ENCODE results near the gene SMIM17.

DNA sequence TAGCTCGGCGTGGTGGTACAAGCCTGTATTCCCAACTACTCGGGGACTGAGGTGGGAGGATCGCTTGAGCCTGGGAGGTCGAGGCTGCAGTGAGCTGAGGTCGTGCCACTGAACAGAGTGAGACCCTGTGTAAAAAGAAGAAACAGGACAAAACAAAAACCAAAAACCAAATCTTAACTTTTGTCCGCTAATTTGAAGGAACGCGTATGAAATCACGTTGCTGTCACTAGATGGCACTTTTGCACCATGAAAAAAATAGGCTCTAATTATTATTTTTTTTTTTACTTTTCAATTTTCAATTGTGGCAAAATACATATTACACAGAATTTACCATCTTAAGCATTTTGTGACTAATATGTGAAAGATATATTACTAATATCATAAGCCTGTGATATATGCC, 46.2 kb downstream of the SMIM17 start:
- TF ChIP-seq, protein P1, sequence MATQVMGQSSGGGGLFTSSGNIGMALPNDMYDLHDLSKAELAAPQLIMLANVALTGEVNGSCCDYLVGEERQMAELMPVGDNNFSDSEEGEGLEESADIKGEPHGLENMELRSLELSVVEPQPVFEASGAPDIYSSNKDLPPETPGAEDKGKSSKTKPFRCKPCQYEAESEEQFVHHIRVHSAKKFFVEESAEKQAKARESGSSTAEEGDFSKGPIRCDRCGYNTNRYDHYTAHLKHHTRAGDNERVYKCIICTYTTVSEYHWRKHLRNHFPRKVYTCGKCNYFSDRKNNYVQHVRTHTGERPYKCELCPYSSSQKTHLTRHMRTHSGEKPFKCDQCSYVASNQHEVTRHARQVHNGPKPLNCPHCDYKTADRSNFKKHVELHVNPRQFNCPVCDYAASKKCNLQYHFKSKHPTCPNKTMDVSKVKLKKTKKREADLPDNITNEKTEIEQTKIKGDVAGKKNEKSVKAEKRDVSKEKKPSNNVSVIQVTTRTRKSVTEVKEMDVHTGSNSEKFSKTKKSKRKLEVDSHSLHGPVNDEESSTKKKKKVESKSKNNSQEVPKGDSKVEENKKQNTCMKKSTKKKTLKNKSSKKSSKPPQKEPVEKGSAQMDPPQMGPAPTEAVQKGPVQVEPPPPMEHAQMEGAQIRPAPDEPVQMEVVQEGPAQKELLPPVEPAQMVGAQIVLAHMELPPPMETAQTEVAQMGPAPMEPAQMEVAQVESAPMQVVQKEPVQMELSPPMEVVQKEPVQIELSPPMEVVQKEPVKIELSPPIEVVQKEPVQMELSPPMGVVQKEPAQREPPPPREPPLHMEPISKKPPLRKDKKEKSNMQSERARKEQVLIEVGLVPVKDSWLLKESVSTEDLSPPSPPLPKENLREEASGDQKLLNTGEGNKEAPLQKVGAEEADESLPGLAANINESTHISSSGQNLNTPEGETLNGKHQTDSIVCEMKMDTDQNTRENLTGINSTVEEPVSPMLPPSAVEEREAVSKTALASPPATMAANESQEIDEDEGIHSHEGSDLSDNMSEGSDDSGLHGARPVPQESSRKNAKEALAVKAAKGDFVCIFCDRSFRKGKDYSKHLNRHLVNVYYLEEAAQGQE (IDR thresholded peaks at IDR 0.05; ENCODE audit: borderline replicate concordance in 1 of 2, low read depth in 1 of 2, low read length in 2 of 2), result no peak
- TF ChIP-seq, protein P2, sequence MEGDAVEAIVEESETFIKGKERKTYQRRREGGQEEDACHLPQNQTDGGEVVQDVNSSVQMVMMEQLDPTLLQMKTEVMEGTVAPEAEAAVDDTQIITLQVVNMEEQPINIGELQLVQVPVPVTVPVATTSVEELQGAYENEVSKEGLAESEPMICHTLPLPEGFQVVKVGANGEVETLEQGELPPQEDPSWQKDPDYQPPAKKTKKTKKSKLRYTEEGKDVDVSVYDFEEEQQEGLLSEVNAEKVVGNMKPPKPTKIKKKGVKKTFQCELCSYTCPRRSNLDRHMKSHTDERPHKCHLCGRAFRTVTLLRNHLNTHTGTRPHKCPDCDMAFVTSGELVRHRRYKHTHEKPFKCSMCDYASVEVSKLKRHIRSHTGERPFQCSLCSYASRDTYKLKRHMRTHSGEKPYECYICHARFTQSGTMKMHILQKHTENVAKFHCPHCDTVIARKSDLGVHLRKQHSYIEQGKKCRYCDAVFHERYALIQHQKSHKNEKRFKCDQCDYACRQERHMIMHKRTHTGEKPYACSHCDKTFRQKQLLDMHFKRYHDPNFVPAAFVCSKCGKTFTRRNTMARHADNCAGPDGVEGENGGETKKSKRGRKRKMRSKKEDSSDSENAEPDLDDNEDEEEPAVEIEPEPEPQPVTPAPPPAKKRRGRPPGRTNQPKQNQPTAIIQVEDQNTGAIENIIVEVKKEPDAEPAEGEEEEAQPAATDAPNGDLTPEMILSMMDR (CRISPR knock-in tag; IDR thresholded peaks at IDR 0.05), result no peak
- TF ChIP-seq ZNF549 (CRISPR knock-in tag; IDR thresholded peaks at IDR 0.05), result no peak
- TF ChIP-seq IRF2 (CRISPR knock-in tag; IDR thresholded peaks at IDR 0.05), result no peak
- no peak for TF ChIP-seq ZNF792 (CRISPR knock-in tag; IDR thresholded peaks at IDR 0.05)
- no peak for TF ChIP-seq YY1 (IDR thresholded peaks at IDR 0.05; ENCODE audit: insufficient read depth, insufficient replicate concordance, low read depth, low read length)
- no peak for TF ChIP-seq TCF12 (IDR thresholded peaks at IDR 0.05)
- TF ChIP-seq TCF12 (CRISPR knock-in tag; IDR thresholded peaks at IDR 0.05), result no peak
- no peak for TF ChIP-seq RAD51 (IDR thresholded peaks at IDR 0.05; ENCODE audit: borderline replicate concordance)
- TF ChIP-seq, protein P3, sequence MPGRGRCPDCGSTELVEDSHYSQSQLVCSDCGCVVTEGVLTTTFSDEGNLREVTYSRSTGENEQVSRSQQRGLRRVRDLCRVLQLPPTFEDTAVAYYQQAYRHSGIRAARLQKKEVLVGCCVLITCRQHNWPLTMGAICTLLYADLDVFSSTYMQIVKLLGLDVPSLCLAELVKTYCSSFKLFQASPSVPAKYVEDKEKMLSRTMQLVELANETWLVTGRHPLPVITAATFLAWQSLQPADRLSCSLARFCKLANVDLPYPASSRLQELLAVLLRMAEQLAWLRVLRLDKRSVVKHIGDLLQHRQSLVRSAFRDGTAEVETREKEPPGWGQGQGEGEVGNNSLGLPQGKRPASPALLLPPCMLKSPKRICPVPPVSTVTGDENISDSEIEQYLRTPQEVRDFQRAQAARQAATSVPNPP (CRISPR knock-in tag; IDR thresholded peaks at IDR 0.05), result no peak

Data from HepG2 (cell line).